ENCODE measurements around the gene PHLDA1. TPM values are rescaled to one million over a fixed set of nuclear protein-coding genes. Genes with fewer than 3 reads are reported as not detected.

PHLDA1 gene
- total RNA-seq, 1 experiment from 2014 or later, result 46.2 TPM

- no peaks in the 10 kb centered on the region for H3K36me3 ChIP-seq (ENCODE audit: control insufficient read depth, insufficient read depth, low read length)
- CTCF ChIA-PET, result no interaction called here
- POLR2A ChIA-PET, result interaction anchor here (0.5 kb wide), 1 partner anchor 369 kb away, joined by 3 read pairs; no protein-coding TSS in a partner anchor
- no peak for TF ChIP-seq CTCF (IDR thresholded peaks at IDR 0.05; ENCODE audit: insufficient read depth in 1 of 2, low read depth in 1 of 2, low read length in 1 of 2, severe bottlenecking in 1 of 2, unreplicated experiment in 1 of 2)
- Mint-ChIP-seq H3K4me3 (ENCODE audit: unreplicated experiment) (no peak overlapping the region), H3K36me3 (ENCODE audit: insufficient read depth, unreplicated experiment) (peaks cover 55% of the 10 kb centered on the region), H3K27me3 (ENCODE audit: insufficient read depth, unreplicated experiment) (no peaks in the 10 kb centered on the region), H3K27ac (ENCODE audit: unreplicated experiment) (no peak overlapping the region), H3K4me1 (ENCODE audit: low read depth, unreplicated experiment) (peaks cover 42% of the 10 kb centered on the region), H3K9me3 (ENCODE audit: unreplicated experiment) (no peaks in the 10 kb centered on the region)
- DNase-seq, result no peak
- H3K4me1 ChIP-seq, result peaks cover 38% of the 10 kb centered on the region
- no peaks in the 10 kb centered on the region for H3K27me3 ChIP-seq (replicated peaks; ENCODE audit: control insufficient read depth, insufficient read depth, low read length)
- no peaks in the 10 kb centered on the region for H3K9me3 ChIP-seq
- intact Hi-C loops (cut with micrococcal nuclease; ENCODE audit: unreplicated experiment), result loop anchor here (5.0 kb wide), 1 partner anchor 312 kb away; the partner anchor contains the start of gene BBS10
- H3K4me3 ChIP-seq (ENCODE audit: low read depth, low read length), result no peak overlapping the region
- BruUV-seq (replicated peaks), result no TSS peak
Measured at GRCh38 chr12:76035045-76035444, 3.5 kb upstream of the PHLDA1 start.

GRCh38 chr12:76033081-76034011 is 1.8 kb upstream of the PHLDA1 start:
- H3K27ac Mint-ChIP-seq (ENCODE audit: unreplicated experiment), result peak overlapping the region; percentile 90
- H3K36me3 Mint-ChIP-seq (ENCODE audit: insufficient read depth, unreplicated experiment), result peaks cover 68% of the 10 kb centered on the region

More at GRCh38 chr12:76033081-76034011, 1.8 kb upstream of the PHLDA1 start:
- DNase-seq, result no peak
- Mint-ChIP-seq H3K4me1 (ENCODE audit: low read depth, unreplicated experiment) (peaks cover 38% of the 10 kb centered on the region), H3K9me3 (ENCODE audit: unreplicated experiment) (no peaks in the 10 kb centered on the region), H3K27me3 (ENCODE audit: insufficient read depth, unreplicated experiment) (no peaks in the 10 kb centered on the region), H3K4me3 (ENCODE audit: unreplicated experiment) (peak overlapping the region; percentile 86)
- TF ChIP-seq CTCF (IDR thresholded peaks at IDR 0.05; ENCODE audit: insufficient read depth in 1 of 2, low read depth in 1 of 2, low read length in 1 of 2, severe bottlenecking in 1 of 2, unreplicated experiment in 1 of 2), result no peak
- Histone ChIP-seq H3K36me3 (ENCODE audit: control insufficient read depth, insufficient read depth, low read length) (no peaks in the 10 kb centered on the region), H3K27me3 (replicated peaks; ENCODE audit: control insufficient read depth, insufficient read depth, low read length) (no peaks in the 10 kb centered on the region), H3K4me1 (peaks cover 23% of the 10 kb centered on the region), H3K4me3 (ENCODE audit: low read depth, low read length) (peak overlapping the region; percentile 97), H3K9me3 (no peaks in the 10 kb centered on the region)
- ChIA-PET CTCF (interaction anchor here (0.6 to 2.8 kb wide), 5 partner anchors 43 to 507 kb away, joined by 3 to 18 read pairs (median 3); no protein-coding TSS in a partner anchor), POLR2A (interaction anchor here (0.6 to 0.7 kb wide), 4 partner anchors 273 to 325 kb away, joined by 3 to 4 read pairs (median 3); partner anchors contain the start of gene BBS10)
- no TSS peak for BruUV-seq (replicated peaks)
- intact Hi-C loops (cut with micrococcal nuclease; ENCODE audit: unreplicated experiment), result loop anchor here (5.0 kb wide), 3 partner anchors 156 to 321 kb away; no protein-coding TSS in a partner anchor
